Suppressor macrophage treated with lipopolysaccharide for 4 hours (primary cell): ENCODE data around the gene TECPR2.

Experiments
- DNase-seq: peaks from one replicate; pipeline ENCODE4 v3.0.0-alpha.2; 2020

Gene TECPR2

GRCh38 chr14:102427642-102428041 is 64.9 kb downstream of the TECPR2 start:
- no peak for DNase-seq

DNA sequence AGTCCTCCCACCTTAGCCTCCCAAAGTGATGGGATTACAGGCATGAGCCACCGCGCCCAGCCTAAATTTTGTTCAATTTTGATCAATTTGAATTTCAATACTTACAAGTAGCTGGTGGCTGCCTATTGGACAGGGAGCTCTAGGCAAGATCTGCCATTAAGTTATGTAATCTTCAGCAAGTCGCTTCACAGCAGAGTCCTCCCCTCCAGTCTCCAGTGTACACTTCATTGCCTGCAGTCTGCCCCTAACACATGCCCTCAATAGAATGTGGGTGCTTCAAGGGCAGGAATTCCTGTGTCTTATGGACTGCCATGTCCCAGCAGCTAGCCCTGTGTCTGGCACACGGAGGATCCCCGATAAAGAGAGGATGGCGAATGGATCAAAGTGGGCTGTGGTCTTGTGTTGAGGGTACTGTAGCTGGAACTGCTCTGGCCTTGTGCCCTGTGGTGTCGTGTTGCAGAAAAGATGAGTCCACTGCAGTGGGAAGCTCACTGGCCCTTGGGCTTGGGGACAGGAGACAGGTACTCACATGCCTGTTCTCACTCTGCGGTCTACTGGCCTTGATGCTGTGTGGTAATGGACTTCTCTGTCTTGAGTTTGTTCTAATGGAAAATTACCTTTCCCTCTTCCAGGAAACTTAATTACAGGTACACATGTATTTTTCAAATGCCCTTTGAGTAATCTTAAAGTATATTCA is 67.6 kb downstream of the TECPR2 start:
- DNase-seq, result no peak

GRCh38 chr14:102431751-102432150 is 69.0 kb downstream of the TECPR2 start:
- DNase-seq, result no peak

DNA sequence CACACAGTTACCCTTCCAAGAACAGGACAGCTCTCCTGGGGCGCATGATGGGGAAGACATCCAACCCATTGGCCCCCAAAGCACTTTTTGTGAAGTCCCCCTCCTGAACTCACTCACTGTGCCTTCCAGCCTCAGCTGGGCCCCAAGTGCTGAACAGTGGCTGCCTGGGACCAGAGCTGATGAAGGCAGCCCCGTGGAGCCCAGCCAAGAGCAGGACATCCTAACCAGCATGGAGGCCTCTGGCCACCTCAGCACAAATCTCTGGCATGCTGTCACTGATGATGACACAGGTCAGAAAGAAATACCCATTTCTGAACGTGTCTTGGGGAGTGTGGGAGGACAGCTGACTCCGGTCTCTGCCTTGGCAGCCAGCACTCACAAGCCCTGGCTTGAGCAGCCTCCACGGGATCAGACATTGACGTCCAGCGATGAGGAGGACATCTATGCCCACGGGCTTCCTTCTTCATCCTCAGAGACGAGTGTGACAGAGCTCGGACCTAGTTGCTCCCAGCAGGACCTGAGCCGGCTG is 72.0 kb downstream of the TECPR2 start:
- no peak for DNase-seq

- DNase-seq, result peak; percentile 84
These were observed 75.5 kb downstream of the TECPR2 start for GRCh38 chr14:102437997-102438915.

DNA sequence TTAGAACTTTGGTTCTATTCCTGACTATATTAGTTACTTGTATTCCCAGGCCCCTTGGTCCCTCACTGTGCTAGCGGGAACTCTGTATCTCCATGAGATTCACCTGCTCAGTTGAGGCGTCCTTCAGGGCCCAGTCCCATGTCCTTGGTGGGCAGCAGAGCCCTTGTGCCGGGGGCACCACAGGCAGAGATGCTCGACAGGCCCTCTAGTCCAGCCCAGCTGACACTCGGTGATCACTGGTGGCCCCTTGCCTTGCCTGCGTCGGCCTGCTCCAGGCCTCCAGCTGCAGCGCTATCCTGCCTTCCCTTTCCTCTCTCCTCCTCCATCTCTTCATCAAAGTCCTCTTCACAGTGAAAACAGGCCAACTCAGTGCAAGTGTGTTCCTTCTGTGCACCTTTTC is 76.8 kb downstream of the TECPR2 start:
- DNase-seq, result no peak

DNA sequence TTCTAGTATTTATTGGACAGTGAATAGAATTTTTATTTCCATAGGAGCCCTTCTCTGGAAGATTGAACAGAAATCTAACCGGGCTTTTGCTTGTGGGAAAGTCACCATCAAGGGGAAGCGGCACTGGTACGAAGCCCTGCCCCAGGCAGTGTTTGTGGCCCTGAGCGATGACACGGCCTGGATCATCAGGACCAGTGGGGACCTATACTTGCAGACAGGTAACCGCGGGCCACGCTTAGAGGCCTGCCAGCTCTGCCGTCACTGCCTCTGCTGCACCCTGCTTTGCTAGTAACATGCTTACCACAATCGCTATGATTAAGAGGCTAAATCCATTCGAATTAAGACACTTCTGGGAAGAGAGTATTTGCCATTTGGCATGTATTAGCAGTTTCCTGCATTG is 77.7 kb downstream of the TECPR2 start:
- DNase-seq, result no peak

GRCh38 chr14:102442241-102443211 is 79.8 kb downstream of the TECPR2 start:
- DNase-seq, result no peak

DNA sequence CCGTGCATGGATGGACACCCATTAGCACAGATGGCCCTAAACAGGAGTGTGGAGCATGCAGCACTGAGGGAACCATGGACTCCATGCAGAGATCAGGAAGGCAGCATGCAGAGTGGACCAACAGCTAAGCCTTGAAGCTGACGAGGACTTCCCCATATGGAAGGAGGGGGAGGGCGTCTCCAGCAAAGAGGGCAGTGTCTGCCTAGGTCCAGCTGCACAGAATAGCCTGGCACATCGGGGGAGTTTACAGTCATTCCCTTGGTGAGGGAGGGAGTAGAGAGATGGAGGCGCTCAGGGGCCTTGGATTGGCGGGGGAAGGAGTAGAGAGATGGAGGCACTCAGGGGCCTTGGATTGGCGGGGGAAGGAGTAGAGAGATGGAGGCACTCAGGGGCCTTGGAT is 82.3 kb downstream of the TECPR2 start:
- DNase-seq, result no peak

GRCh38 chr14:102445641-102446040 is 82.9 kb downstream of the TECPR2 start:
- no peak for DNase-seq

DNA sequence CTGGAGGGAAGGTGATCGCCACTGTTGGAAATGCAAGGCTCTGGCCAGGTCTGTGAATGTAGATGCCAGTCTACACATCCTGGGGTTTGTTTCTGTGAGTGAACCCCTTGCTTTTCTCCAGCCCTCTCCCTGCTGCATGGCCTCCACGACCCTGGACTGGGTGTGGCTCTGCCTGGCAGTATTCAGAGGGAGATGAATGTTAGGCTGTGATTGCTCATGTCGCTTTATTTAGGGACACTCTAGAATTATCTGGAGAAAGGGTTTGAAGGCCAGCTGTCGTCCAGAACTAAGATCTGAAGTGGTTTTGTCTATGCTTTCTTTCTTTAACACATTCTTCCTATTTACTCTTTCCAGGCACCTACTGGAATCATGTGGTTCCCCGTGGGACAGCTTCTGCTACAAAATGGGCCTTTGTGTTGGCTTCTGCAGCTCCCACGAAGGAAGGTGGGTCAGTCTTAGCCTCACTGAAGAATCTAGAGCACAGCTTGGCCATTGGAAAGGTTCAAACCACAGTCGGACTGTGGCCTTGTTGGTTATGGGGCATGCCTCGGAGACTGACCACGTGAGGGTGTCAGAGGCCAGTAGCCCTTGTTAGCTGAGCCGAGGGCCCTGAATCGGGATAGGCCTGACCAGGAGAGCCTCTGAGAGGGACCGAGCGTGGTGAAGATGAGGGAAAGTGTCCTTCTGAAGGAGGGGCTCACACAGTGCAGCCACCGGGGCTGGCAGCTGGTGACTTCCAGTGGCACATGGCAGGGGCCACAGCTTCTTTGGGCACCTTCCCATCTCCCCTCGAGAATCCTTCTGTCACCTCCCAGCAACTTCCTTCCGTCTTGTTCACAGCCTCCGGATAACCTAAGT is 87.7 kb downstream of the TECPR2 start:
- no peak for DNase-seq

DNA sequence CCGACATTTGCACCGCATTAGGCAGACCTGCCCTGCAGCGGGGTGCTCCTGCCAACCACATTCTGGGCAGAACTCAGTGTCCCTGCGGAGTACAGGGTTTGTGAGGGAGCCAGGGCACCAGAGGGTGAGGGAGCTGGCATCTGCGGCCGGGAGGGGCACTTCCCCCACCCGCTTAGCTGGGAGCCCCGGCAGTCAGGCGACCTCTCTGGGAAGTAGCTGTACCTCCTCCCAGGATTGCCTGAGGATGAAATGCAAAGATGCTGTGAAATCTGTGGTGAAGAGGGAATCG is 88.3 kb downstream of the TECPR2 start:
- no peak for DNase-seq

DNA sequence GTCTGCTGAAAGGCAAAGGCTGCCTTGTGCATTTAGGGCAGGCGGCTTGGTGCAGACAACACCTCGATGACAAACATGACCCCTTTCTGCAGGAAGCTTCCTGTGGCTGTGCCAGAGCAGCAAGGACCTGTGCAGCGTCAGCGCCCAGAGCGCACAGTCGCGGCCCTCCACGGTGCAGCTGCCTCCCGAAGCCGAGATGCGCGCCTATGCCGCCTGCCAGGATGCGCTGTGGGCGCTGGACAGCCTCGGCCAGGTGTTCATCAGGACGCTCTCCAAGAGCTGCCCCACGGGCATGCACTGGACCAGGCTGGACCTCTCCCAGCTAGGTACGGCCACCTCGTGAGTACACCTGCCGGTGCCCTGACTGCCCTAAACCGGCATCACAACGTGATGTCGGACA is 89.6 kb downstream of the TECPR2 start:
- DNase-seq, result no peak

DNA sequence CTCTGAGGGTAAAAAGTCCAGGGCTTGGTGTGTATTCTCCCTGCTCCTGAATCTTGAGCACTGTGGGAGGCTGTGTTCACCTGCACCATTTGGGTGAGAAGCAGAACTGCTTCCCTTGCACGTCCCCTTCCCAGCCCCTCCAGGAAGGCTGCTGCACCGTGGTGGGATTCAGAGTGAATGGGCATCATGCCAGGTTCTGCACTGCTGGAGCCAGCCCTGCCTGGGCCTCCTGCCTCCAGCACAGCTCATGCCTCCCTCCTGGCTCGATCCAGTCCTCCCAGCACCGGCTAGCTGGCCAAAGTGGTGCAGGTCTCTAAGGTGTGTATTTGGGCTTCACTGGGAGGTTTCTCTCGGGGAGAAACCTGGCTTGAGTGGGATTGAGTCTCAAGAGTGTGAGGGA is 92.0 kb downstream of the TECPR2 start:
- DNase-seq, result no peak

- no peak for DNase-seq
These were observed 94.8 kb downstream of the TECPR2 start for GRCh38 chr14:102457509-102457908.

GRCh38 chr14:102461490-102462338 is 99.0 kb downstream of the TECPR2 start:
- no peak for DNase-seq

DNA sequence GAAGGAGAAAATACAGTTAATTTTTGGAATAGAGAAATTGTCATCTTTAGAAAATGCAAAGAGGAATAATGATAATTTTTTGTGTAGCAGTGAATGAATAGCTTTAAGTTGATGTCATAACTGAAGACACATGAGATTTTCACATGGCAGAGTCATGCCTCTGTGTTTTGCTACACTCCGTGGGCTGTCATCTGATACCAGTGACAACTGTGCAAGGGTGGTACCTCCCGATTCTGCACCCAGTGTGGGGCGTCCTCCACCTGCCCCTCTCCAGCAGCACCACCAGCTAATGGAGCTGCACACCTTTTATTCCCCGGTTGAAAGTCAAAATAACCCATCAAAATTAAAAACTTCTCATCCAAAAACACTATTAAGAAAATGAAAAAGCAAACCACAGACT is 99.7 kb downstream of the TECPR2 start:
- DNase-seq, result no peak

DNA sequence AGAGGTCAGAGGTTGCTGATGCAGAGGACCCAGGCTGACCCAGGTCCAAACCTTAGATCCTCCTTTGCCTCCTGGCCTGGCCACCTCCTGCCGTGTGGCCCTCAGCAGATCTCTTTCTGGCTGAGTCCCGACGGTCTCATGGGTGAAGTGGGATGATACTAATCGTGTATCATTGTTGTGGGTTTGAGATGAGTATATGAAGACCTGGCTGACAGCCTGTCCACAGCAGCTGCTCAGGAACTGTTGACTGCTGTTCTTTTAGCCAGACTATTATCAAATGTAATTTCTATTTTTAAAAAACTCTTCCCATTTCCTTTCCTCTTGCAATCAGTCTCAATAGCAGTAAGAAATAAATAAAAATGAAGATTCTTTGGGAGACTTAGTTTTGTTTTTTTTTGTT is 101.3 kb downstream of the TECPR2 start:
- no peak for DNase-seq

GRCh38 chr14:102464846-102465341 is 102.2 kb downstream of the TECPR2 start:
- DNase-seq, result no peak

DNA sequence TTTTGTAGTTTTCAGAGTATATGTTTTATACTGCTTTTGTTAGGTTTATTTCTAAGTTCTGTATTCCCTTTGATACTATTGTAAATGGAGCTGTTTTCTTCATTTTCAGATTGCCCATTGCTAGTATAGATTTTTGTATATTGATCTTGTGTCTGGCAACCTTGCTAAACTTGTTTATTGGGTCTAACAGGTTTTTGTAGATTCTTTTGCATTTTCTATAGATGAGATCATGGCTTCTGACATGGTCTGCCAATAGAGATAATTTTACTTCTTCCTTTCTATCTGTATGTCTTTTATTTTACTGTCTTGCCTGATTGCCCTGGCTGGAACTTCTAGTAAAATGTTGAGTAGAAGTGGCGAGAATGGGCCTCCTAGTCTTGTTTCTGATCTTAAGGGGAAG is 106.5 kb downstream of the TECPR2 start:
- no peak for DNase-seq
